Fibroblast of lung (primary cell): Measurements from ENCODE around the gene IGBP1. TPM values are rescaled to one million over a fixed set of nuclear protein-coding genes. Genes with fewer than 3 reads are reported as not detected.
A peak's percentile ranks its signal among the peaks of the same experiment; 100 is the strongest.

ENCODE experiments used
- DNase-seq, 2 donors: peaks; one replicate each; pipeline versions ENCODE4 v3.0.0 to v3.0.0-alpha.2; 2010; ENCODE audit warnings: low read depth in 2 of 2
- H2AFZ ChIP-seq: 2 replicates; pipeline ENCODE4 v1.5.1; 2012; ENCODE audit warnings: low read length, control low read depth, inconsistent platforms
- H3K27ac ChIP-seq: 2 replicates; pipeline ENCODE4 v1.5.1; 2011; ENCODE audit warnings: low read length, control low read depth; ENCODE audit not compliant: insufficient read depth
- H3K27me3 ChIP-seq: 2 replicates; pipeline ENCODE4 v1.5.1; 2011; ENCODE audit warnings: mild to moderate bottlenecking, low read length; ENCODE audit not compliant: control insufficient read depth, insufficient read depth
- H3K36me3 ChIP-seq: 2 replicates; pipeline ENCODE4 v1.5.1; 2011; ENCODE audit warnings: low read length; ENCODE audit not compliant: control insufficient read depth, insufficient read depth
- H3K4me1 ChIP-seq: 2 replicates; pipeline ENCODE4 v1.5.1; 2011; ENCODE audit warnings: low read length; ENCODE audit not compliant: control insufficient read depth, insufficient read depth; ENCODE audit errors: extremely low read depth
- H3K4me2 ChIP-seq: 2 replicates; pipeline ENCODE4 v1.5.1; 2011; ENCODE audit warnings: low read length, control low read depth; ENCODE audit not compliant: insufficient read depth; ENCODE audit errors: extremely low read depth
- H3K4me3 ChIP-seq, 4 experiments: fragments of 200-600 bp in 1 of 4; sonication (generic) in 1 of 4; replicated peaks in 1 of 4; 2 replicates each; pipeline ENCODE4 v1.5.1; 2011 to 2016; ENCODE audit warnings: low read length in 4 of 4, low read depth in 3 of 4, mild to moderate bottlenecking in 3 of 4, control low read depth in 2 of 4, inconsistent platforms in 1 of 4, mixed read lengths in 1 of 4; ENCODE audit not compliant: insufficient read depth in 1 of 4; ENCODE audit errors: control extremely low read depth in 1 of 4
- H3K79me2 ChIP-seq: 2 replicates; pipeline ENCODE4 v1.5.1; 2012; ENCODE audit warnings: mild to moderate bottlenecking, low read length, inconsistent platforms; ENCODE audit not compliant: control insufficient read depth, insufficient read depth
- H3K9ac ChIP-seq: 2 replicates; pipeline ENCODE4 v1.5.1; 2011; ENCODE audit warnings: mild to moderate bottlenecking, low read length, control low read depth; ENCODE audit not compliant: insufficient read depth
- H3K9me3 ChIP-seq: 2 replicates; pipeline ENCODE4 v1.5.1; 2012; ENCODE audit warnings: low read depth, low read length; ENCODE audit not compliant: control insufficient read depth, insufficient read depth
- H4K20me1 ChIP-seq: 2 replicates; pipeline ENCODE4 v1.5.1; 2011; ENCODE audit warnings: low read length; ENCODE audit not compliant: control insufficient read depth, insufficient read depth; ENCODE audit errors: extremely low read depth
- EZH2 ChIP-seq: IDR thresholded peaks from 2 replicates; pipeline ENCODE4 v1.5.1; 2012; ENCODE audit warnings: low read length, control low read depth, mild to moderate bottlenecking; ENCODE audit errors: missing control alignments
- polyA plus RNA-seq, 2 donors: library from polyadenylated mRNA; depleted of rRNA in 1 of 2; stranded (reverse) in 1 of 2; unstranded in 1 of 2; fragments of >200 nt; gene quantifications; 2 replicates each; pipeline ENCODE4 v1.2.1, GENCODE V29; 2011 to 2012; ENCODE audit warnings: missing spikeins in 1 of 2
- total RNA-seq: library from RNA; depleted of rRNA; stranded (reverse); fragments of >200 nt; gene quantifications from 2 replicates; pipeline ENCODE4 v1.2.1, GENCODE V29; 2014
- TF ChIP-seq, protein P1 (sequence below), 2 donors: IDR thresholded peaks in 1 of 2; conservative IDR thresholded peaks in 1 of 2; 1 replicate in 1 of 2; 2 replicates in 1 of 2; pipeline ENCODE4 v1.5.1; 2011 to 2012; ENCODE audit warnings: low read length in 2 of 2, control low read depth in 1 of 2, inconsistent platforms in 1 of 2, low read depth in 1 of 2, mild to moderate bottlenecking in 1 of 2

IGBP1 gene
- total and polyA plus RNA-seq, 2 donors (not counting 1 experiment from before 2014, with no cell fraction given): 67.2 to 81.1 TPM

DNA sequence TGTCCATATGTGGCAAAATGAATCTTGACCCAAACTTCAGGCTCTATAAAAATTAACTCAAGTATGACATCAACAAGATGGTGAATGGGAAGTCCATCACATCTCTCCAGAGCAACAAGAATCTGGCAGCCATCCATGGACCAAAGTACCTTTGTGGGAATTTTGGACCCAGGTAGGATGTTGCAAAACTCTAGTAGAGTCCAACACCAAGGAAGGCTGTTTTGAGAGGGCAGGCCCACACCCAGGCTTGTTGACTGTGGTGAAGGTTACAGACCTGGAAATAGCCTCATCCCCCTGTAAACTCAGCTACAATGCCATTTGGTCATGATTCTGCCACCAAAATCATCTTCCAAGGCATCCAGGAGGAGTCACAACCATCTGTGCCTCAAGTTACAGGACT, 57.0 kb downstream of the IGBP1 start:
- Histone ChIP-seq H3K4me3 (no peak overlapping the region), H3K4me2 (no peak overlapping the region), H3K79me2 (no peaks in the 10 kb centered on the region), H3K36me3 (no peaks in the 10 kb centered on the region), H3K4me1 (no peaks in the 10 kb centered on the region), H4K20me1 (no peaks in the 10 kb centered on the region), H3K9ac (no peak overlapping the region), H3K27me3 (no peaks in the 10 kb centered on the region), H2AFZ (no peak overlapping the region), H3K27ac (no peak overlapping the region), H3K9me3 (no peaks in the 10 kb centered on the region)
- no peak for DNase-seq
- TF ChIP-seq EZH2: no peak
- TF ChIP-seq, protein P1, sequence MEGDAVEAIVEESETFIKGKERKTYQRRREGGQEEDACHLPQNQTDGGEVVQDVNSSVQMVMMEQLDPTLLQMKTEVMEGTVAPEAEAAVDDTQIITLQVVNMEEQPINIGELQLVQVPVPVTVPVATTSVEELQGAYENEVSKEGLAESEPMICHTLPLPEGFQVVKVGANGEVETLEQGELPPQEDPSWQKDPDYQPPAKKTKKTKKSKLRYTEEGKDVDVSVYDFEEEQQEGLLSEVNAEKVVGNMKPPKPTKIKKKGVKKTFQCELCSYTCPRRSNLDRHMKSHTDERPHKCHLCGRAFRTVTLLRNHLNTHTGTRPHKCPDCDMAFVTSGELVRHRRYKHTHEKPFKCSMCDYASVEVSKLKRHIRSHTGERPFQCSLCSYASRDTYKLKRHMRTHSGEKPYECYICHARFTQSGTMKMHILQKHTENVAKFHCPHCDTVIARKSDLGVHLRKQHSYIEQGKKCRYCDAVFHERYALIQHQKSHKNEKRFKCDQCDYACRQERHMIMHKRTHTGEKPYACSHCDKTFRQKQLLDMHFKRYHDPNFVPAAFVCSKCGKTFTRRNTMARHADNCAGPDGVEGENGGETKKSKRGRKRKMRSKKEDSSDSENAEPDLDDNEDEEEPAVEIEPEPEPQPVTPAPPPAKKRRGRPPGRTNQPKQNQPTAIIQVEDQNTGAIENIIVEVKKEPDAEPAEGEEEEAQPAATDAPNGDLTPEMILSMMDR (conservative IDR thresholded peaks at IDR 0.05 in 1 of 2, IDR thresholded peaks at IDR 0.05 in 1 of 2; ENCODE audit: low read depth in 1 of 2, low read length in 2 of 2): no peak

DNA sequence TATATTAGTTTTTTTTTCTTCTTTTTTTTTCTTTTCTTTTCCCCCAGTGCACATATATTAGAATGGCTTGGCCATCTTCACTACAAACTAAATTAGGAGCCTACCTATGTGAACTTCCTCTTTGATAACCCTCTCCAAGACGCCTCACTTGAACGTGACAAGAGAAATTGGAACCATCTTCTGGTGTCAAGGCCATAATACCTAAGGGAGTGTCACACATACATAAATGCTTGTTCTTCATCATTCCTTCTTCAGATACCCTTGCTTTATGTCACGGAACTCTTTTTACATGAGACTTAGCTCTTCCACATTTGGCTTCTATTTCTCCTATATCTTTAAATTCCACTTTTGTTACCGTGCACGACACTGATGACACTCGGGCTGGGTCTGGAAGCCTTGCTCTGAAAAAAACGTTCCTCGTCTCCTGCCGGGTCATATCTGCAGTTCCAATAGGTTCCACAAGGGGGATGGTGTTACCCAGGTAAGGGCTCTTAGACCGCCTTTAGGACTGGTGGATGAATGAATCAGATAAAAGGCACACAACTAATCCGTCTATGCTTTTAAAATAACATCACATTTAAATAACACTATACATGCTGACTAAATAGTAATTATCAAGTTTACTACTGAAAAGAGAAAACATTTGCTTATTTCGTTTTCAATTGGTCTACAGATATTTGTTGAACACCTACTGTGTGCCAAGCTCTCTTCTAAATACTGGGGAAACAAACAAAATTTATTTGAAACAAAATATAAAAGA, 63.9 kb downstream of the IGBP1 start:
- Histone ChIP-seq H2AFZ (no peak overlapping the region), H3K27ac (no peak overlapping the region), H3K4me2 (no peak overlapping the region), H3K4me3 (no peak overlapping the region), H3K4me1 (no peaks in the 10 kb centered on the region), H4K20me1 (no peaks in the 10 kb centered on the region), H3K79me2 (no peaks in the 10 kb centered on the region), H3K9me3 (no peaks in the 10 kb centered on the region), H3K36me3 (no peaks in the 10 kb centered on the region), H3K9ac (no peak overlapping the region), H3K27me3 (no peaks in the 10 kb centered on the region)
- TF ChIP-seq EZH2: no peak
- TF ChIP-seq, protein P1 (conservative IDR thresholded peaks at IDR 0.05 in 1 of 2, IDR thresholded peaks at IDR 0.05 in 1 of 2; ENCODE audit: low read depth in 1 of 2, low read length in 2 of 2): peak; percentile 52 to 65
- DNase-seq: peak; percentile 34 to 59

DNA sequence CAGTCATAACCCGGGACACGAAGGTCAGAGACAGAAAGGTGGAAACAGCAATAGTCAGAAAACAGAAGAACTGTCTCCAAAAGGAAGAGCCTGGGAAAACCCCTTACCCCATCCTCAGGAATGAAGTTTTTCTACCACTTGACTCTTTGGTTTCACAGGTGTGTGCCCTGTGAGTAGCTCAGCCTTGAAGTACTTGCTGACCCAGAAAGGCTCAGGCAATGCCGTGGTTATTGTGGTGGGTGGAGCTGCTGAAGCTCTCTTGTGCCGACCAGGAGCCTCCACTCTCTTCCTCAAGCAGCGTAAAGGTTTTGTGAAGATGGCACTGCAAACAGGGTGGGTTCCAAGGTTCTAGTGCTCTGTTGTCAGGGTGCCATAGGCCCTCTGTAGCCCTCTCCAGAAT, 68.5 kb downstream of the IGBP1 start:
- no peaks in the 10 kb centered on the region for H3K36me3 ChIP-seq
- no peak for DNase-seq
- H3K27me3 ChIP-seq: no peaks in the 10 kb centered on the region
- H2AFZ ChIP-seq: no peak overlapping the region
- H3K4me1 ChIP-seq: no peaks in the 10 kb centered on the region
- H3K27ac ChIP-seq: no peak overlapping the region
- no peaks in the 10 kb centered on the region for H4K20me1 ChIP-seq
- no peak overlapping the region for H3K4me3 ChIP-seq
- H3K9me3 ChIP-seq: no peaks in the 10 kb centered on the region
- TF ChIP-seq EZH2: no peak
- TF ChIP-seq, protein P1 (conservative IDR thresholded peaks at IDR 0.05 in 1 of 2, IDR thresholded peaks at IDR 0.05 in 1 of 2; ENCODE audit: low read depth in 1 of 2, low read length in 2 of 2): no peak
- H3K4me2 ChIP-seq: no peak overlapping the region
- H3K79me2 ChIP-seq: no peaks in the 10 kb centered on the region
- no peak overlapping the region for H3K9ac ChIP-seq
